ENCODE measurements around the gene LILRB5.
"Not testable (repeated sequence)": the region's sequence is repeated elsewhere in the genome, so short reads cannot be mapped to it uniquely, and the experiment has no call there.

The LILRB5 gene

GRCh38 chr19:54207676-54207982 lies 49.4 kb downstream of the LILRB5 start:
- no peaks in the 10 kb centered on the region for H3K27me3 ChIP-seq (replicated peaks; ENCODE audit: control insufficient read depth, insufficient read depth, low read length)
- DNase-seq (ENCODE audit: extremely low read depth, insufficient read length), result no peak
- peaks cover 30% of the 10 kb centered on the region for H3K36me3 ChIP-seq (ENCODE audit: control insufficient read depth, insufficient read depth, low read length)
- no peak overlapping the region for H3K4me3 ChIP-seq (replicated peaks; ENCODE audit: low read depth, low read length)
- TF ChIP-seq CTCF (IDR thresholded peaks at IDR 0.05; ENCODE audit: insufficient read depth, low read length, poor library complexity, severe bottlenecking), result no peak

- H3K36me3 ChIP-seq (ENCODE audit: control insufficient read depth, insufficient read depth, low read length), result peaks cover 33% of the 10 kb centered on the region
- not testable (repeated sequence) for H3K27me3 ChIP-seq (replicated peaks; ENCODE audit: control insufficient read depth, insufficient read depth, low read length); DNase-seq (ENCODE audit: extremely low read depth, insufficient read length); H3K4me3 ChIP-seq (replicated peaks; ENCODE audit: low read depth, low read length)
Measured at GRCh38 chr19:54207193-54207592, 49.9 kb downstream of the LILRB5 start.

- peaks cover 33% of the 10 kb centered on the region for H3K36me3 ChIP-seq (ENCODE audit: control insufficient read depth, insufficient read depth, low read length)
- H3K27me3 ChIP-seq (replicated peaks; ENCODE audit: control insufficient read depth, insufficient read depth, low read length), result no peaks in the 10 kb centered on the region
- H3K4me3 ChIP-seq (replicated peaks; ENCODE audit: low read depth, low read length), result no peak overlapping the region
- no peak for DNase-seq (ENCODE audit: extremely low read depth, insufficient read length)
- TF ChIP-seq CTCF (IDR thresholded peaks at IDR 0.05; ENCODE audit: insufficient read depth, low read length, poor library complexity, severe bottlenecking), result no peak
Measured at GRCh38 chr19:54206831-54207177, 50.3 kb downstream of the LILRB5 start.

DNA sequence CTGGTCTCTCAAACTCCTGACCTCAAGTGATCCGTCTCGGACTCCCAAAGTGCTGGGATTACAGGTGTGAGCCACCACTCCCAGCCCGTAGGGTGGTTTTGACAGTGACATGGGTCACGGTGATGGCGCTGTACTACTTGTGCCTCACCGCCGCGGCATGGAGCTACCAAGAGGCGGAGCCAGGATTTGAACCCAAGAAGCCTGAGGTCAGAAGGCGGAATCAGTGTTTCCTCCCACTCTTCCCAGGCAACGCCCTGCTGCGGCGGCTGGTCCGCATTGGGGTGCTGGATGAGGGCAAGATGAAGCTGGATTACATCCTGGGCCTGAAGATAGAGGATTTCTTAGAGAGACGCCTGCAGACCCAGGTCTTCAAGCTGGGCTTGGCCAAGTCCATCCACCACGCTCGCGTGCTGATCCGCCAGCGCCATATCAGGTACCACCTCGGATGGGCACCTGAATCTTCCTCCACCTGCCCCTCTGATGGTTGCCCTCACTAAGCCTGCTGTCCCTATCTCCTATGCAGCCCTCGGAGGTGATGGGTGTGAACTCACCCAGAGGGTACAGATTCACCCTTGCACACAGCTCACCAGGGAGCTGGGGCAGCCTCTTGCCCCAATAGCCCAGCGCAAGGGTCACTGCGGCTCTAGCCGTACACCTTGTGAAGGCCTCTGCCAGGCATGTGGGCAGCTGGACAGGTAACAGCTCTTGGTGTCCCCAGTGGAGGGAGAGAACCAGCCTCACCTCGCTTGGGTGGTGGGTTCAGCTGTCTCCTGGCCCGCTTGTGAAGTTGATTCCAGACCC lies 50.8 kb downstream of the LILRB5 start:
- no peak overlapping the region for H3K4me3 ChIP-seq (replicated peaks; ENCODE audit: low read depth, low read length)
- H3K36me3 ChIP-seq (ENCODE audit: control insufficient read depth, insufficient read depth, low read length), result peaks cover 36% of the 10 kb centered on the region
- H3K27me3 ChIP-seq (replicated peaks; ENCODE audit: control insufficient read depth, insufficient read depth, low read length), result no peaks in the 10 kb centered on the region
- TF ChIP-seq CTCF (IDR thresholded peaks at IDR 0.05; ENCODE audit: insufficient read depth, low read length, poor library complexity, severe bottlenecking), result no peak
- DNase-seq (ENCODE audit: extremely low read depth, insufficient read length), result no peak

- Histone ChIP-seq H3K27me3 (replicated peaks; ENCODE audit: control insufficient read depth, insufficient read depth, low read length) (no peaks in the 10 kb centered on the region), H3K36me3 (ENCODE audit: control insufficient read depth, insufficient read depth, low read length) (peaks cover 36% of the 10 kb centered on the region), H3K4me3 (replicated peaks; ENCODE audit: low read depth, low read length) (peak overlapping the region; percentile 51)
- TF ChIP-seq CTCF (IDR thresholded peaks at IDR 0.05; ENCODE audit: insufficient read depth, low read length, poor library complexity, severe bottlenecking), result no peak
- no peak for DNase-seq (ENCODE audit: extremely low read depth, insufficient read length)
Measured at GRCh38 chr19:54204767-54205468, 52.2 kb downstream of the LILRB5 start.

DNA sequence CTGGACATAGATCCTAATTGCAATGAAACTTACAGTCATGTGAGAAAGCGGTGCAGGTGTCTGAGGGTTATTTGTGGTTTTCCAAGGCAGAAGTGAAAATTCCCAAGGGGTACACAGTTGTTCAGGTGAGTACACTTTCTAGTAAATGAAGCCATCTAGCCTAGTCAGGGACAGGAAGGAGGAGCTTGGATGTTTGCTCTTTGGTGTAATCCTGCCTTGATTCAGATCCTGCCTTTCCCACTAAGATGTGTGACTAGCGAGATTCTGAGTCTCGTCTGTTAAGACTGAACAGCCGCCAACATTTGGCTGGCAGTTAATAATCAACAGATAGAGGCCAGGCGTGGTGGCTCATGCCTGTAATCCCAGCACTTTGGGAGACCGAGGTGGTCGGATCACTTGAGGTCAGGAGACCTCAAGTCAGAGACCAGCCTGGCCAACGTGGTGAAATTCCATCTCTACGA lies 53.9 kb downstream of the LILRB5 start:
- peak overlapping the region; percentile 87 for H3K4me3 ChIP-seq (replicated peaks; ENCODE audit: low read depth, low read length)

More for the DNA sequence above, 53.9 kb downstream of the LILRB5 start:
- Histone ChIP-seq H3K27me3 (replicated peaks; ENCODE audit: control insufficient read depth, insufficient read depth, low read length) (no peaks in the 10 kb centered on the region), H3K36me3 (ENCODE audit: control insufficient read depth, insufficient read depth, low read length) (peaks cover 30% of the 10 kb centered on the region)
- TF ChIP-seq CTCF (IDR thresholded peaks at IDR 0.05; ENCODE audit: insufficient read depth, low read length, poor library complexity, severe bottlenecking), result no peak
- no peak for DNase-seq (ENCODE audit: extremely low read depth, insufficient read length)
